Measurements from ENCODE around the gene STX5. TPM values are rescaled to one million over a fixed set of nuclear protein-coding genes. Genes with fewer than 3 reads are reported as not detected.

STX5 gene
- total and polyA plus RNA-seq, 4 donors, result 19.8 to 47.6 (median 37.7) TPM

DNA sequence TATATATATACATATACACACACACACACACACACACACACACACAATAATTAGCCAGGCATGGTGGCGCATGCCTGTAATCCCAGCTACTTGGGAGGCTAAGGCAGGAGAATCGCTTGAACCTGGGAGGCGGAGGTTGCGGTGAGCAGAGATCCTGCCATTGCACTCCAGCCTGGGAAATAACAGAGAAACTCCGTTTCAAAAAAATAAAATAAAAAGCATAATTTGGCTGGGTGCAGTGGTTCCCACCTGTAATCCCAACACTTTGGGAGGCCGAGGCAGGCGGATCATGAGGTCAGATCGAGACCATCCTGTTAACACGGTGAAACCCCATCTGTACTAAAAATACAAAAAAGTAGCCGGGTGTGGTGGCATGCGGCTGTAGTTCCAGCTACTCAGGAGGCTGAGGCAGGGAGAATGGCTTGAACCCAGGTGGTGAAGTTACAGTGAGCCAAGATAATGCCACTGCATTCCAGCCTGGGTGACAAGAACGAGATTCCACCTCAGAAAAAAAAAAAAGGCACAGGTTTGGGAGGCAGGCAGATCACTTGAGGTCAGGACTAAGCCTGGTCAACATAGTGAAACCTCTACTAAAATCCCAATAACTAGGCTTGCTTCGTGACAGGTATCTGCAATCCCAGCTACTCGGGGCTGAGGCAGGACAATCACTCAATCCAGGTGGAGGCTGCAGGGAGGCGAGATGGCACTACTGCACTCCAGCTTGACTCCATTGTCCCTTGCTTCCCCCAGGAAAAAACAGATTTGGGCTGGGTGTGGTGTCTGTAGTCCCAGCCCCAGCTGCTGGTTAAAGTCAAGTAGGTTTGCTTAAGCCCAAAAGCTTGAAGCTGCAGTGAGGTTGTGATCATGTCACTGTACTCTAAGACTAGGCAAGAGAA lies 19.3 kb upstream of the STX5 start:
- no peak for ATAC-seq (ENCODE audit: insufficient read depth, low FRiP score)
- 73 to 76% methylated on average over 15 of the region's 15 CpGs for WGBS, 2 donors
- Histone ChIP-seq H3K9me3 (ENCODE audit: control insufficient read depth in 4 of 4, insufficient read depth in 3 of 4, low read length in 3 of 4) (no peaks in the 10 kb centered on the region), H3K27ac (ENCODE audit: low read depth in 1 of 2, low read length in 1 of 2) (no peak overlapping the region), H3K4me3 (no peak overlapping the region), H3K9ac (ENCODE audit: insufficient read depth in 1 of 2, low read length in 2 of 2) (no peak overlapping the region), H3K27me3 (ENCODE audit: control insufficient read depth in 3 of 3, insufficient read depth in 3 of 3, low read length in 2 of 3) (no peaks in the 10 kb centered on the region), H3K36me3 (ENCODE audit: control insufficient read depth in 4 of 4, insufficient read depth in 4 of 4, low read length in 4 of 4) (peaks cover 13 to 42% (median 24%) of the 10 kb centered on the region in 4 donors), H3K4me1 (ENCODE audit: control insufficient read depth in 5 of 5, insufficient read depth in 5 of 5, low read length in 5 of 5) (peaks cover 0 to 19% (median 12%) of the 10 kb centered on the region in 5 donors)
- TF ChIP-seq, protein P1, sequence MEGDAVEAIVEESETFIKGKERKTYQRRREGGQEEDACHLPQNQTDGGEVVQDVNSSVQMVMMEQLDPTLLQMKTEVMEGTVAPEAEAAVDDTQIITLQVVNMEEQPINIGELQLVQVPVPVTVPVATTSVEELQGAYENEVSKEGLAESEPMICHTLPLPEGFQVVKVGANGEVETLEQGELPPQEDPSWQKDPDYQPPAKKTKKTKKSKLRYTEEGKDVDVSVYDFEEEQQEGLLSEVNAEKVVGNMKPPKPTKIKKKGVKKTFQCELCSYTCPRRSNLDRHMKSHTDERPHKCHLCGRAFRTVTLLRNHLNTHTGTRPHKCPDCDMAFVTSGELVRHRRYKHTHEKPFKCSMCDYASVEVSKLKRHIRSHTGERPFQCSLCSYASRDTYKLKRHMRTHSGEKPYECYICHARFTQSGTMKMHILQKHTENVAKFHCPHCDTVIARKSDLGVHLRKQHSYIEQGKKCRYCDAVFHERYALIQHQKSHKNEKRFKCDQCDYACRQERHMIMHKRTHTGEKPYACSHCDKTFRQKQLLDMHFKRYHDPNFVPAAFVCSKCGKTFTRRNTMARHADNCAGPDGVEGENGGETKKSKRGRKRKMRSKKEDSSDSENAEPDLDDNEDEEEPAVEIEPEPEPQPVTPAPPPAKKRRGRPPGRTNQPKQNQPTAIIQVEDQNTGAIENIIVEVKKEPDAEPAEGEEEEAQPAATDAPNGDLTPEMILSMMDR (IDR thresholded peaks at IDR 0.05; ENCODE audit: control extremely low read depth, extremely low read depth), result no peak
- no peak for DNase-seq

DNA sequence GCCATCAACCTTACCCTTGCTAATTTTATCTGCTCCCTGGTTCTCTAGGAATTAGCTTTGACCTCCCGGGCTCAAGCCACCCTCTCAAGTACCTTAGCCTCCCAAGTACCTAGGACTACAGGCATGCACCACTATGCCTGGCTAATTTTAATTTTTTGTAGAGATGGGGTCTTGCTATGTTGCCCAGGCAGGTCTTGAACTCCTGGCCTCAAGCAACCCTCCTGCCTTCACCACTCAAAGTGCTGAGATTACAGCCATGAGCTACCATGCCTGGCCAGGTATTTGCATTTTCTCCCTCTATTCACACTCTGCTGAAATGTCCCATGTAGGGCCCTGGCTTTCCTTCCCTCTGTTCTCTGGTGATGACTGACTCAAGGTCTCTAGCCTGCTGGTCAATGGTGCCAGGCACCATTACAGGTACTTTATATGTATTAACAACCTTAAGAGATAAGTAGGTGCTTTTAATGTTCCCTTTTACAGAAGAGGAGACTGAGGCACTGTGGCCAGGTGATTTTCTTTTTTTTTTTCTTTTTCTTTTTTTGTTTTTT lies 16.0 kb upstream of the STX5 start:
- H3K27me3 ChIP-seq (ENCODE audit: control insufficient read depth in 3 of 3, insufficient read depth in 3 of 3, low read length in 2 of 3), result no peaks in the 10 kb centered on the region
- no peak for ATAC-seq (ENCODE audit: insufficient read depth, low FRiP score)
- no peak for DNase-seq
- no peak overlapping the region for H3K4me3 ChIP-seq
- no peaks in the 10 kb centered on the region for H3K9me3 ChIP-seq (ENCODE audit: control insufficient read depth in 4 of 4, insufficient read depth in 3 of 4, low read length in 3 of 4)
- H3K9ac ChIP-seq (ENCODE audit: insufficient read depth in 1 of 2, low read length in 2 of 2), result no peak overlapping the region
- peaks cover 6 to 15% (median 8%) of the 10 kb centered on the region in 4 donors for H3K36me3 ChIP-seq (ENCODE audit: control insufficient read depth in 4 of 4, insufficient read depth in 4 of 4, low read length in 4 of 4)
- TF ChIP-seq, protein P1 (IDR thresholded peaks at IDR 0.05; ENCODE audit: control extremely low read depth, extremely low read depth), result no peak
- no peak overlapping the region for H3K27ac ChIP-seq (ENCODE audit: low read depth in 1 of 2, low read length in 1 of 2)
- WGBS, 2 donors, result 89 to 95% methylated on average over 1 of the region's 1 CpG
- peaks cover 0 to under 1% (median 0%) of the 10 kb centered on the region in 5 donors for H3K4me1 ChIP-seq (ENCODE audit: control insufficient read depth in 5 of 5, insufficient read depth in 5 of 5, low read length in 5 of 5)

DNA sequence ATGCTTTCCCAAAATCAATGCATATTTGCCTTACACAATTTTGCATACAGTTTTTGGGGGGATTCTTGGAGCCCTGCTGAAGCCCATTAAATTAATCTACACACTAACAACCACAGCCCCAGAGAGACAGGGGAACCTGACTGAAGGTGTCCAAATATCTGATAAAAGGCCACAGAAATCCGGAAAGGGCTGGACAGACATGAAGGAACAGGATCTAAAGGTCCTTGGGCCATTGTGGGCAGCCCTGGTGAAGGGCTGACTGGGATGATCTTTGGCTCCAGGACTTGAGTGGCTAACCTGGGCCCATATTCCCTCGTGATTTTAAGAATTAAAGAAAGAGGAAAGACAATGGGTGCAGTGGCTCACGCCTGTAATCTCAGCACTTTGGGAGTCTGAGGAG lies 14.3 kb upstream of the STX5 start:
- no peak overlapping the region for H3K27ac ChIP-seq (ENCODE audit: low read depth in 1 of 2, low read length in 1 of 2)

More for the DNA sequence above, 14.3 kb upstream of the STX5 start:
- no peak overlapping the region for H3K9ac ChIP-seq (ENCODE audit: insufficient read depth in 1 of 2, low read length in 2 of 2)
- DNase-seq (no peak), ATAC-seq (ENCODE audit: insufficient read depth, low FRiP score) (no peak)
- TF ChIP-seq, protein P1 (IDR thresholded peaks at IDR 0.05; ENCODE audit: control extremely low read depth, extremely low read depth), result no peak
- H3K4me1 ChIP-seq (ENCODE audit: control insufficient read depth in 5 of 5, insufficient read depth in 5 of 5, low read length in 5 of 5), result peaks cover 0 to 10% (median 3%) of the 10 kb centered on the region in 5 donors
- H3K4me3 ChIP-seq, result no peak overlapping the region
- no peaks in the 10 kb centered on the region for H3K9me3 ChIP-seq (ENCODE audit: control insufficient read depth in 4 of 4, insufficient read depth in 3 of 4, low read length in 3 of 4)
- peaks cover 0 to under 1% (median 0%) of the 10 kb centered on the region in 4 donors for H3K36me3 ChIP-seq (ENCODE audit: control insufficient read depth in 4 of 4, insufficient read depth in 4 of 4, low read length in 4 of 4)
- no peaks in the 10 kb centered on the region for H3K27me3 ChIP-seq (ENCODE audit: control insufficient read depth in 3 of 3, insufficient read depth in 3 of 3, low read length in 2 of 3)
- 90 to 92% methylated on average over 3 of the region's 3 CpGs for WGBS, 2 donors
